K562 (cell line): Measurements from ENCODE around the gene GPSM3. TPM values are rescaled to one million over a fixed set of nuclear protein-coding genes. Genes with fewer than 3 reads are reported as not detected.
A peak's percentile ranks its signal among the peaks of the same experiment; 100 is the strongest.

Source experiments
- ARID1B ChIP-seq: fragments of 450-650 bp; IDR thresholded peaks from 2 replicates; pipeline ENCODE4 v1.6.1; 2016; ENCODE audit warnings: antibody characterized with exemption, mild to moderate bottlenecking, inconsistent platforms
- CREM ChIP-seq: IDR thresholded peaks from 2 replicates; pipeline ENCODE4 v1.6.1; 2014; ENCODE audit warnings: antibody characterized with exemption, low read depth
- CTBP1 ChIP-seq: fragments of 450-650 bp; IDR thresholded peaks from 2 replicates; pipeline ENCODE4 v1.6.1; 2016; ENCODE audit warnings: borderline replicate concordance
- CXXC5 ChIP-seq: fragments of 250-450 bp; sonication (Bioruptor Pico); IDR thresholded peaks from 2 replicates; pipeline ENCODE4 v1.8.0; 2022; ENCODE audit warnings: inconsistent platforms, mild to moderate bottlenecking, moderate library complexity
- DMBX1 ChIP-seq: fragments of 250-450 bp; sonication (Bioruptor Pico); IDR thresholded peaks from 2 replicates; pipeline ENCODE4 v1.8.0; 2022; ENCODE audit warnings: inconsistent platforms, mild to moderate bottlenecking, moderate library complexity, borderline replicate concordance
- ELF4 ChIP-seq: fragments of 450-650 bp; formaldehyde crosslinking; IDR thresholded peaks from 2 replicates; pipeline ENCODE4 v1.4.0; 2022; ENCODE audit warnings: missing genetic modification characterization
- JUND ChIP-seq, 2 experiments: IDR thresholded peaks; 2 replicates in 1 of 2; 3 replicates in 1 of 2; pipeline ENCODE4 v1.6.1; 2011; ENCODE audit warnings: borderline replicate concordance in 2 of 2, low read depth in 2 of 2, low read length in 2 of 2, improper control_type of control experiment in 1 of 2, missing biosample characterization in 1 of 2, missing genetic modification characterization in 1 of 2, missing genetic modification reagents in 1 of 2
- KAT7 ChIP-seq: sonication (generic); formaldehyde crosslinking; IDR thresholded peaks from 2 replicates; pipeline ENCODE4 v1.8.0; 2022; ENCODE audit warnings: missing genetic modification reagents, mild to moderate bottlenecking, borderline replicate concordance
- MEF2D ChIP-seq: conservative IDR thresholded peaks from 2 replicates; pipeline ENCODE4 v1.6.1; 2016; ENCODE audit warnings: low read depth, missing genetic modification characterization, missing compliant biosample characterization
- MTA3 ChIP-seq: fragments of 450-650 bp; formaldehyde crosslinking; IDR thresholded peaks from 2 replicates; pipeline ENCODE4 v1.6.1; 2017; ENCODE audit warnings: mild to moderate bottlenecking, borderline replicate concordance
- MYNN ChIP-seq, 2 experiments: sonication (generic); formaldehyde crosslinking in 1 of 2; IDR thresholded peaks; 2 replicates each; pipeline versions ENCODE4 v1.5.0 to v1.6.1; 2016 to 2020; ENCODE audit warnings: antibody characterized with exemption in 1 of 2, missing genetic modification reagents in 1 of 2
- RBFOX2 ChIP-seq: fragments of 200-400 bp; formaldehyde crosslinking; IDR thresholded peaks from 2 replicates; pipeline ENCODE4 v1.6.1; 2017; ENCODE audit warnings: low read depth, mild to moderate bottlenecking, low read length, moderate library complexity
- THRB ChIP-seq: fragments of 450-650 bp; formaldehyde crosslinking; conservative IDR thresholded peaks from 2 replicates; pipeline ENCODE4 v1.4.0; 2022; ENCODE audit warnings: mild to moderate bottlenecking, missing genetic modification characterization
- TOE1 ChIP-seq, 2 experiments: fragments of 450-650 bp in 1 of 2; sonication (generic) in 1 of 2; formaldehyde crosslinking in 1 of 2; IDR thresholded peaks; 2 replicates each; pipeline versions ENCODE4 v1.7.1 to v1.8.0; 2016 to 2022; ENCODE audit warnings: borderline replicate concordance in 2 of 2, mild to moderate bottlenecking in 2 of 2, antibody characterized with exemption in 1 of 2, inconsistent platforms in 1 of 2, low read depth in 1 of 2, missing genetic modification reagents in 1 of 2, moderate library complexity in 1 of 2
- ZBTB8A ChIP-seq: fragments of 450-650 bp; IDR thresholded peaks from 2 replicates; pipeline ENCODE4 v1.6.1; 2018; ENCODE audit warnings: mild to moderate bottlenecking, moderate library complexity; ENCODE audit not compliant: partially characterized antibody
- ZEB2 ChIP-seq: fragments of 450-650 bp; IDR thresholded peaks from 2 replicates; pipeline ENCODE4 v1.6.1; 2016
- ZNF263 ChIP-seq: sonication (generic); formaldehyde crosslinking; IDR thresholded peaks from 2 replicates; pipeline ENCODE4 v1.8.0; 2022; ENCODE audit warnings: mild to moderate bottlenecking, missing genetic modification reagents, borderline replicate concordance
- ZNF384 ChIP-seq: IDR thresholded peaks from 2 replicates; pipeline ENCODE4 v1.6.1; 2012; ENCODE audit warnings: low read depth, low read length, improper control_type of control experiment
- ZNF592 ChIP-seq: fragments of 450-650 bp; IDR thresholded peaks from 2 replicates; pipeline ENCODE4 v1.6.1; 2017; ENCODE audit warnings: antibody characterized with exemption, mild to moderate bottlenecking
- polyA plus RNA-seq, 8 experiments: library from polyadenylated mRNA; depleted of rRNA in 4 of 8; stranded (reverse) in 5 of 8; unstranded in 3 of 8; fragments of >200 nt; fragmentation: Nextera tagmentation in 2 of 8; fragmentation: Illumina TruSeq in 1 of 8; extraction: Ambion mirVana in 2 of 8; extraction: Trizol in 1 of 8; gene quantifications; 2 replicates each; pipeline versions ENCODE4 v1.2.1 to v1.2.3, GENCODE V29; 2011 to 2014; ENCODE audit warnings: inconsistent platforms in 1 of 8, missing spikeins in 1 of 8
- total RNA-seq, 7 experiments: library from RNA; depleted of rRNA in 6 of 7; stranded (reverse); fragments of >200 nt in 6 of 7; fragmentation: Illumina TruSeq in 2 of 7; extraction: Trizol in 2 of 7; gene quantifications; 2 replicates each; pipeline versions ENCODE4 v1.2.1 to v1.2.3, GENCODE V29; 2011 to 2021; ENCODE audit warnings: low replicate concordance in 1 of 7

GPSM3 gene
- total and polyA plus RNA-seq, 9 of the 15 experiments (the other 6 are each of a cell fraction or from before 2014, with no cell fraction given): 5.3 to 42.6 (median 24.4) TPM

GRCh38 chr6:32168807-32169591, 23.4 kb downstream of the GPSM3 start (continued):
- TF ChIP-seq CREM (peak; percentile 35; the same call in 1 of the 2 replicates), ZEB2 (peak; percentile 37; the same call in 1 of the 2 replicates), JUND (IDR thresholded peaks at IDR 0.05; ENCODE audit: borderline replicate concordance, low read depth, low read length) (peak; percentile 89), JUND (tag; IDR thresholded peaks at IDR 0.05; ENCODE audit: borderline replicate concordance, low read depth, low read length) (peak; percentile 85; the same call in 2 of the 3 replicates), CTBP1 (0 out of 2 replicates have a peak, but pooled peaks have one; percentile 39), KAT7 (no peak), ELF4 (CRISPR knock-in tag) (peak; percentile 85; the same call in 1 of the 2 replicates), ZBTB8A (no peak), CXXC5 (0 out of 2 replicates have a peak, but pooled peaks have one; percentile 22), RBFOX2 (peak; percentile 60), MEF2D (tag) (no peak), ZNF384 (no peak), ZNF263 (CRISPR knock-in tag) (peak; percentile 45; the same call in 1 of the 2 replicates), DMBX1 (CRISPR knock-in tag) (0 out of 2 replicates have a peak, but pooled peaks have one; percentile 16), THRB (CRISPR knock-in tag) (peak; percentile 80; the same call in 1 of the 2 replicates), ZNF592 (peak; percentile 49; the same call in 1 of the 2 replicates), ARID1B (peak; percentile 78), MTA3 (0 out of 2 replicates have a peak, but pooled peaks have one; percentile 20), TOE1 (IDR thresholded peaks at IDR 0.05; ENCODE audit: borderline replicate concordance) (0 out of 2 replicates have a peak, but pooled peaks have one; percentile 23), TOE1 (CRISPR knock-in tag; IDR thresholded peaks at IDR 0.05; ENCODE audit: borderline replicate concordance, low read depth) (no peak), MYNN (IDR thresholded peaks at IDR 0.05) (peak; percentile 61; the same call in 1 of the 2 replicates), MYNN (CRISPR knock-in tag; IDR thresholded peaks at IDR 0.05) (no peak)
